Retina (tissue), 1 donor: ENCODE results near the gene NDFIP1.

Source experiments
- DNase-seq: peaks from one replicate; pipeline ENCODE4 v3.0.0-alpha.2; 2016

Gene NDFIP1

DNA sequence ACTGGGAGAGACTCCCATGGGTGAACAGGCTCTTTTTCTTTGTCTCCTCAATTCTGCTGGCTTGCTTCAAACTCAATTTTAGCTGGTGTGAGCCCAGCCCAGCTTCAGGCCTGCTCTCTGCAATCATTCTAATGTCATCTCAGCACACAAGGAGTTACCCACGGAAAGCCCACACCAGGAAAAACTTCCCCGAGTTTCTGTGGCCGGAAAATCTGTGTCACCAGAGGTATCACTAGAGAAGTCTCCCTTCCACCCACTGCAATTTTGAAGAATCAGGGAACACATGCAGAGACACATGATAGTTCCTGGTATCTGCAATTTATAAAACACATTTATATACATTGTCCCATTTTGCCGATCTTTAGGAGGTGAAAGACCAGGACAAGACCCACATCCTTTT, 13.5 kb upstream of the NDFIP1 start:
- no peak for DNase-seq

DNA sequence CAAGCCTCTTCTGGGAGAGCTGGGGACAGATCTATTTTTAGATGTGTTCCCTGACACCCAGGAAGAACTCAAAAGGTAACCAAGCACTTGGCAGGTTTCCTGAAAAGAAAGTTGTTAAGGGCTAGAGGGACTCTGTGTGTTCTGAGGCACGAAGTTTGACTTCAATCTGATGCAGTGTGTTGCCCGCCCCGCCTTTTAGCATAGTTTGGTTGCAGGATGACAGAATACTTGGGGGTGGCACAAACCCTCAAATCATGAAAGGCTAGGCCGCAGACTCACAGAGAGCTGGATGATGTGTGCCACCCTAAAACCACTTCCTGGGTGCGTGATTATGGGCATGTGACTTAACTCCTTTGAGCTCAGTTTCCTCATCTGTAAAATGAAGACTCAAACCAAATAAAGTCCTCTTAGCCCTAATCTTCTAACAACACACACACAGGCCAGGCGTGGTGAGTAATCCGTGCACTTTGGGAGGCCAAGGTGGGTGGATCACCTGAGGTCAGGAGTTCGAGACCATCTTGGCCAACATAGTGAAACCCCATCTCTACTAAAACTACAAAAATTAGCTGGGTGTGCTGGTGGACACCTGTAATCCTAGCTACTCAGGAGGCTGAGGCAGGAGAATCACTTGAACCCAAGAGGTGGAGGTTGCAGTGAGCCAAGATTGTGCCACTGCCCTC, 12.8 kb upstream of the NDFIP1 start:
- no peak for DNase-seq

DNA sequence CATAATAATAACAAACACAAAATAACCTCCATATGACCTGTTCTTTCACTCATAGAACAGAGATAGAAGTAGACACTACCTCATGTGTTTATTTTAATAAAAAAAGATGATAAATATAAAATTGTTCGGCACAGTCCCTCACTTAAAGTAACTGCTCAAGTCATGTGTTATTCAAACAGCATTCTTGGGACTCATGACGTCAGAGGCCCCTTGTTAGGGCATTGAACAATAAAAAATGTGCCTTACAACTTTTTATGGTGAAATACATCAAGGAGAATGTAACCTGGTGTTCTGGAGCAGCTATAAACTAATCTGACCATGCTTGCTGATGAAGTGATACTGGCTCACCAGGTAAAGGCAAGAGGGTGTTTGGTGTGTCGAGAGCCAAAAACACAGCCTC, 12.2 kb upstream of the NDFIP1 start:
- no peak for DNase-seq

DNA sequence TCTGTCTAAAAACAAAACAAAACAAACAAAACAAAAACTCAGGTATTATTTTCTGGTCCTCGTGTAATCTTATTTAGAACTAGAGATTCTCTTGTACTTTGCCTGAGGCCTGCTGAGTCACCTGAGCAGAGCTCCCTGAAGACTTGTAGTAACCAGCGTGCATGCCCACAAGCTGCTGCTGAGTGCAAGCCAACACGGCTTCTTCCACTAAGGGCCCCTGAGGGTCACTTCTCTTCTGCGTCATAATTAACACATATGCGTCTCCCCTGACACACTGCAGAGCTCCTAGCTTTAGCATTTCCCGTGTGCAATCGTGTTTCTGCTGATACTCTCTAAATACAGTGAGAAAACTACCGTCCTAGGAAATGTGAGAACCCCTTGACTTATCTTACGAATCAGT, 10.9 kb upstream of the NDFIP1 start:
- no peak for DNase-seq

DNA sequence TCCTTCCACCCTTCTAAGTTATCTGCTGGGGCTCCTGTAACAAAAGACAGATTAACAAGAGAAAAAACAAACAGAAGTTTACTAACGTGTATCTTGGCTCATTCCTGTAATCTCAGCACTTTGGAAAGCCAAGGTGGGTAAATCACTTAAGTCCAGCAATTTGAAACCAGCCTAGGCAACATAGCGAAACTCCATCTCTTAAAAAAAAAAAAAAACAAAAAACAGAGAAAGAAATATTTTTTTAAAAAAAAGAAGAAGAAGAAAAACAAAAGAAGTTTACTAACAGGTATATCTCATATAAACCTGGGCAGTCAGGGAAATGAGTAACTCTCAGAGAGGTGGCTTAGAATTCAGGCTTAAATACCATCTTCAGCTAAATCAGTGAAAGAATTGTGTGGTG, 10.3 kb upstream of the NDFIP1 start:
- no peak for DNase-seq

DNA sequence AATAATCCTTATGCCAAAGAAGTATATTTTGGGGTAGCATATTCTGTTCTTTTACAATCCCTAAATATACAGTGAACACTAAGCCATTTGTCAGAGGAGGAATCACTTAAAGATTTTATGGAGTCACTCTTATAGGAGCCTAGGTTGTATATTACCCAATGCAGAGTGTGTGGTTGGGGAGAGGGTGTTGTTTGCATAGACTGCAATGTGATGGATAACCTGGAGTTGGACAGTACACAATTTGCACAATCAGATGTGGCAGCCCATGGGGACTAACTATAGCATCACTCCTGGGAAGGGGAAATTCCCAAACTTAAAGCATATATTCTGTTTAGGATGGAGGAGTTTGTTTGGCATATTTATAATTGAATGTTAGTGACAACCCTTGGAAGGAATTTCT, 9.6 kb upstream of the NDFIP1 start:
- no peak for DNase-seq

DNA sequence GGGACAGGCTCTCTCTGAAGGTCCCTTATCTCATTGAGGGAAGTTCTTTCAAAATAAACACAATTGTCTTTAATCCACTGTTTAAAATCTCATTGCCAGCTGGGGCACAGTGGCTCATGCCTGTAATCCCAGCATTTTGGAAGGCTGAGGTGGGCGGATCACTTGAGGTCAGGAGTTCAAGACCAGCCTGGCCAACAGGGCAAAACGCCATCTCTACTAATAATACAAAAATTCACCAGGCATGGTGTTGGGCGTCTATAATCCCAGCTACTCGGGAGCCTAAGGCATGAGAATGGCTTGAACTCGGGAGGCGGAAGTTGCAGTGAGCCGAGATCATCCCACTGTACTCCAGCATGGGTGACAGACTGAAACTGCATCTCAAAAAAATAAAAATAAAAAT, 8.3 kb upstream of the NDFIP1 start:
- DNase-seq, result no peak

DNA sequence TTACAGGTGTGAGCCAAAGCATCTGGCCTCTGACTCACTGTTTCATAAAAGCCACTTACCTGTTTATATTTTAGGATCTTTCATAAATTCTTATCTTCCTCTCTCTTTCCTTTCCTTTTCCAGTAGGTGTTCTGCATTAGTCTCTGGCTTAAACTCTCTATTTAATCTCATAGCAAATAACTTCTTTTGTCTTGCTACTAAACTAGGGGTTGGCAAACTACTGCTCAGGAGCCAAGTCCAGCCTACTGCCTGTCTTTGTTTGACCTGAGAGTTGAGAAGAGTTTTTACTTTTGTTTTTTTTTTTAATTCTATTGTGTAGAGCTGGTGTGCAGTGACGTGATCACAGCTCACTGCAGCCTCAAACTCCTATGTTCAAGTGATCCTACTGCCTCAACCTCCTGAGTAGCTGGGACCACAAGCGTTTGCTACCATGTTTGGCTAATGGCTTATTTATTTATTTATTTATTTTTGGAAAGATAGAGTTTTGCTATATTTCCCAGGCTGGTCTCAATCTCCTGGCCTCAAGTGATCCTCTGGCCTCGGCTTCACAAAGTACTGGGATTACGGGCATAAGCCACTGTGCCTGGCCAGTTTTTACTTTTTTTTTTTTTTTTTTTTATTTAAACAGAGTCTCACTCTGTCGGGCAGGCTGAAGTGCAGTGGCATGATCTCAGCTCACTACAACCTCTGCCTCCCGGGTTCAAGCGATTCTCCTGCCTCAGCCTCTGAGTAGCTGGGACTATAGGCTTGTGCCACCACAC, 5.4 kb upstream of the NDFIP1 start:
- no peak for DNase-seq

DNA sequence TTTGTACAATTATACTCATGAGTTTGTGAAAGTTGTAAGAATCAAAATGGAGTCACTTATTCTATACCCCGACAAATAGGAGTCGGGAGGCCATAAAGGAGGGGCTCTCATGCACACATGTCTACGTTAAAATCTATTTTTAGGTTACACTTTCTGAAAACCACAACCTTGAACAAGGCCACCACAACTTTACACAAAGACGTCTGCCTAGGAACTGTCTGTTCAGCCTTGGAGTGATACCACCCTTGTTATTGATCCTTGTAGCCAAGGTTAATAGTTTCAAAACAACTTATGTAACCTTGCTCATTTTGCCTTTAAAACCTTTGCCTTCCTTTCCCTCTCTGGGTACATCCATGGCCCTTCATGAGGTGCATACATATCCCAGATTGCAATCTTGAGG, 4.1 kb upstream of the NDFIP1 start:
- DNase-seq, result no peak

DNA sequence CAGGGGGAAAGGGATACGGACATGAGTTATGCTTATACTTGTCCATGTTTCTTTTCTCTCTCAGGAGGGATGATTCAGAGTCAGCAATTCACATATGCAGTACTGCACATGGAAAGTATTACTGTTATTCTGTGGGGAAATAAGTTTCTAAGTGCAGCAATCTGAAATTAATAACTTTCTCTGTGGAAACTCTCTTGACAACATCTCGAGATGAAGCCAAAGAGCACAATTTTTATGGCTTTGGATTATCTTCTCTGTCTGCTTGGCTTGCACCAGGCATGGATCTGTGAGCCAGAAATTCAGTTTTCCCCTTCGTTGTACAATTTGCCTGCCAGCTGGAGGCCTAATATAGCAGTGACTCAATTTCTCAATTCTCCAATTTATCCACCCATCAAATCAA, 2.5 kb upstream of the NDFIP1 start:
- DNase-seq, result no peak

DNA sequence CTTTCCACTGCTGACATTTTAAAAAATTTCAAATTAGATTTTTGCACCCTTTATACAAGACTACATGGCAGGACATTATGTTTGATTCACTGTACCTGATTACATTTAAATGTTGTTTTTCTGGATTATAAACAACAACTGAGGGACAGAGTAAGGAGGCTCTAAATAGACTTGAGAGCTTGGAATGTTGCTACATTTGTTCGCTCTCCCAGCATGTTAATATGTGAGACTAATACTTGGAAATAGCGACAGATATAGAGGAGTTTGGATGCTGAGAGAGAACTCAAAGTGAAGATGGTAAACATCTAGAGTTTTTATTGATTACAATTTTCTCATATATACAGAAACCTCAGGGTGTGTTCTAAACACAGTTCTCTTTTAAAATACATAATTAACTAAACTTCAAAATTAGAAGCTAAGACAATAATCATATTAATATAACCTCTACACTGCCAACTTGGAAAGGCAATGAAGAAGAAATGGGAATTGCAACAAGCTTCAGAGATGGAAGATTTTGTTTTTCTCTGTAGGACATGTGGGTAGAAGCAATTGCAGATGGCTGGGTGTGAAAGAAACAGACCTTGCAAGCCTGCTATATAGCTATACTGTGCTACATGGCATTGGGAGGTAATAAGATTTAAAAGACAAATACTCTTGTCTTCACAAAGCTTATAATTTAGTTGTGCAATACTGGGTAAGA, 1.4 kb upstream of the NDFIP1 start:
- no peak for DNase-seq

DNA sequence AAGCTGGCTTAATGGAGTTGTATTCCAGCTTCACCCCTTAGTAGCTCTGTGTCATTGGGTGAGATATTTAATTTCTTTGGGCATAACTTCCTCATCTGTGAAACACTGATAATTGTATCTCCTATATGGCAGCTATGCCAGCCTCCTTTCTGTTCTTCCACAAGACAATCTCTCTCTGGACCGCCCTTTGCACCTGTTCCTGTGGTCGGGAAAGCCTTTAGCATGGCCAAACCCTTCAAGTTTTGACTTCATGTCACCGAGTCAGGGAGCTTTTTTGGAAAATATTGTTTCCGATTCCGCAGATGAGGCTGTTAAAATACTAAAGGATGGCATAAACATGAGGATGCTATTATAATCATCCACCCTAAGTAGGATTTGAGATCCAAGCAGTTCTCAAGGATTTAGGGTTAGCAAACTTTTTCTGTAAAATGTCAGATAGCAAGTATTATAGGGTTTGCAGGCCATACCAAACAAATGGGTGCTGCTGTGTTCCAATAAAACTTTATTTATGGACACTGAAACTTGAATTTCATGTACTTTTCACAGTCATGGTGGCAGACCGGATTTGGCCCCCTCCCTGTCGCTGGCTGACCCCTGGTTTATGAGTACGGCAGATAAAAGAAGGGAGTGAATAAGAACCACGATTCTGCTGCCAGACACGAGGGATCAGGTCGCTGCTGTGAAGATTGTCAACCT, 695 bp upstream of the NDFIP1 start:
- DNase-seq, result no peak

DNA sequence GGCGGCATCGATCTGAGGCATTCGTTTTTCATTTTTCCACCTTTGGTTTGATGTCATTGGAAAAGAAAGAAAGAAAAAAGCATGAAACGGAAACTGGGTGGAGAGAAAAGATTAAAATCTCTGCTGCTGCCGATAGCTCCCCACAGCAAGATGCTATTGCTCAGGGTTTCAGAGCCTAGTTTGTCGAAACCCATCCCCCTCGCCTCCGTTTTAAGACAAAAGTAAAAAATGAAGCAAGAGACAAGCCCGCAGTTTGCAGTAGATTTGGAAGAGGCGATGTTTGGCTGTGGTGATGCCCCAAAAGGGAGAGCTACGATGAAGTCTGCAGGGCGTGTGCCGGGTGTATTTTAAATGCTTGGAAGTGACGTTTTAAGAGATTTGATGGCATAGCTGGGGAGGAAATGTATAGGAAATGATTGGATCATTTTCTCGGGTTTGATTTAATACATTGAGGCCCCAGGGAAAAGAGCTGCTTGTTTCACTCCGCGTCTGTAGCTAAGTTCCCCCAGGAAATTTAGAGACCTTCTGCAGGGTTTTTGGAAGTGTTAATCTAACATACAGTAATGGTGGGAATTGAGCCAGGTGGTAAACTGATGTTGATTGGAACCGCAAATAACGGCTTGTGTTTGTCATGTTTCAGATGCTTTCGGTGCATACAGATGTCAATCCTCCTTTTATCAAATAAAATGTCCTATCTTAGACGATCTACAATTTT, 909 bp downstream of the NDFIP1 start:
- DNase-seq, result peak; percentile 69

DNA sequence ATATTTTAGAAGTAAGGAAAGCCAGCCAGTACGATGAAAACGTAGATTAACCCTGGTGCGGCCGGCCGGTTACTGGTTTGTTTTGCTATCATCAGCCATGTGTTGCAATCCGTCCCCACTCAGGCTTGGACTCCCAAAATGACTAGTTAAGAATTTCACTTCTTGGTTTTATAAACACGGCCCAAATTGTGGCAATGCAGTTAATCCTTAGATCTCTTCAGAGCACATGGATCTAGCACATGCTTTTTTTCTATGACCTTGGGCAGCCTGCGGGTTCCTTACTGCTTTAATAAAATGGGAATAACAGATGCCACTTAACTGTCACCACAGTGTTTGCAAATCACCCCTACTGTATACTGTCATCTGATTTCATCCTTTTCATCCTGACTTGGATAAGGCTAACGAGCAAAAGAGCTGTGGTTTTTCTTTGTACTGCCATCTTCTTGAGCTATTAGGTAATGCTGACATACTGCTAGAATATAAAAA, 1.5 kb downstream of the NDFIP1 start:
- DNase-seq, result peak; percentile 44

DNA sequence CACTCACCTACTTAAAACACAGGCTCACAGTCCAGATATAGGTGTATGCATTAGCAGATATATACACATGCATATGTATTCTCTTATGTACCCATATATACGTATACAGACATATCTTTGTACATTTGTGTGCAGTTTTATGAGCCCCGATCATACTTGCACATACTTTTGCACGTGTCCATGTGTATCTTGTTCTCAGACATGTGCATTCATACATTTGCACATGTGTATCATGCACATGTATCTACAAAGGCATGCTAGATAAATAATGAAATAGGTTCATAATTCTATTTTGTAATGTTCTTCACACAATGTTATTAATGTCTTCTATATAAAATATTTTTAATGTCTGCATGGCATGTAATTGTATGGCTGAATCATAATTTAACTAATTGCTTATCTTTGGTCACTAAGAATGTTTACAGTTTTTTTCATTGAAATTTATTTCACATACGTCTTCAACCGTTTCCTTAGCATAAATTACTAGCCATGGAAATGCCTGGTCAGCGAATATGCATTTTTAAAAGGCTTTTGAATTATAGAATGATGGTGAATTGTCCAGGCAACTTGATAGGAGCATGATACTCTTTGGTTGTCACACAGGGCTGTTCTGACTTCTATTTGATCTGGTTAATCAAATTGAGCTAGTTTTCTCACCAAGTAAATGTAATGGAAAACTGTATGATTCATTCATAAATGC, 2.6 kb downstream of the NDFIP1 start:
- DNase-seq, result no peak

DNA sequence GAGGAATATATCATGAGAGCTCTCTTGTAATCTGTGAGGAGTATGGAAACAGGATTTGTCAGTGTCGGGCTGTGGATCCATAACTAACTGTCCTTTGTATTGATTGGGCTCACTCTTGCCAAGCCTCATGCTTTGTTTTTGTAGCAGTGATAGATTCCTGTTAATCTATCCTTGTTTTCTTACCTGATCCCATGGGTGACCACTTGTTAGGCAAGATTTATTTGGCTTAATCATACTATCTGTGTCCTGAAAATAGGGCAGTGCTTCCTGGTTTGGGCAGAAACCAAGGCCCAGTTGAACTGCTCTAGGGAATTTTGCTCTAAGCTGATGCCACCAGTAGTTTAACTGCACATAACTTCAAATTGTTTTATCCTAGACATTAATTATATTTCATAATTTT, 6.1 kb downstream of the NDFIP1 start:
- DNase-seq, result no peak

DNA sequence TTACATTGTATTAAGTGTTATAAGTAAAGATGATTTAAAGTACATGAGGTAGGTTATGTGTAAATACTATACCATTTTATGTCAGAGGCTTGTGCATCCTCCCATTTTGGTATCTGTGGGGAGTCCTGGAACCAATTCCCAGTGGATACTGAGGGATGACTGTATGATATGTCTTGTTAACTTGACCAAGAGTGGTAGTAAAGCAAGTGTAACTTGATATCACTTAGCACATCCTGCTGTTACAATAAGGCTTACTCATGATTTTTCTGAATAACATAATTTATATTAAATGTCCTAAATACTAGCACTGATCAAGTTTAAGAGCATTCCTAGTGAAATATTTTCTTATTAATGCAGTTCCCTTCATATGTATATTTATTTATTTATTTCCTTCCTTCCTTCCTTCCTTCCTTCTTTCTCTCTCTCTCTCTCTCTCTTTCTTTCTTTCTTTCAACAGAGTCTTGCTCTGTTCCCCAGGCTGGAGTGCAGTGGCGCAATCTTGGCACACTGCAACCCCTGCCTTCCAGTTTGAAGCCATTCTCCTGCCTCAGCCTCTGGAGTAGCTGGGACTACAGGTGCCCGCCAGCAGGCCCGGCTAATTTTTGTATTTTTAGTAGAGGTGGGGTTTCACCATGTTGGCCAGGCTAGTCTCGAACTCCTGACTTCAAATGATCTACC, 7.5 kb downstream of the NDFIP1 start:
- DNase-seq, result no peak

DNA sequence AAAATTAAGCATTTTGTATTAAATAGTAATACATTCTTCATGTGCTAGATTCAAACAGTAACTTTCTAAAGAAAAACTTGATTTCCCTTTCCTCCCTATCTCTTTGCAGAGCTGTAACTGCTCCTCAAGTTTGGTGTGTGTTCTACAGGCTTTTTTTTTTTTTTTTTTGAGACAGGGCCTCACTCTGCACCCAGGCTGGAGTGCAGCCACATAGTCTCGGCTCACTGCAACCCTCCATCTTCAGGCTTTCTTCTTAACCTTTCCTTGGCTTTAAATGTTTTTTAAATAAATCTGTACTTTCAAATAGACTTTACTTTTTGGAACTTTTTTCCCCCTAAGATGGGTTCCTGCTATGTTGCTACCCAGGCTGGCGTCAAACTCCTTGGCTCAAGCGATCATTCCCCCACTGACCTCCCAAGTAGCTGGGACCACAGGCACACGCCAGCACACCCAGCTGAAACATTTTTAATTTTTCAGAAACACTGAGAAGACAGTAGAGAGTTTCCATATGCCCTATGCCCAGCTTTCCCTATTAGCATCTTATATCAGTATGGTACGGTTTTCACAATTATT, 9.1 kb downstream of the NDFIP1 start:
- no peak for DNase-seq

DNA sequence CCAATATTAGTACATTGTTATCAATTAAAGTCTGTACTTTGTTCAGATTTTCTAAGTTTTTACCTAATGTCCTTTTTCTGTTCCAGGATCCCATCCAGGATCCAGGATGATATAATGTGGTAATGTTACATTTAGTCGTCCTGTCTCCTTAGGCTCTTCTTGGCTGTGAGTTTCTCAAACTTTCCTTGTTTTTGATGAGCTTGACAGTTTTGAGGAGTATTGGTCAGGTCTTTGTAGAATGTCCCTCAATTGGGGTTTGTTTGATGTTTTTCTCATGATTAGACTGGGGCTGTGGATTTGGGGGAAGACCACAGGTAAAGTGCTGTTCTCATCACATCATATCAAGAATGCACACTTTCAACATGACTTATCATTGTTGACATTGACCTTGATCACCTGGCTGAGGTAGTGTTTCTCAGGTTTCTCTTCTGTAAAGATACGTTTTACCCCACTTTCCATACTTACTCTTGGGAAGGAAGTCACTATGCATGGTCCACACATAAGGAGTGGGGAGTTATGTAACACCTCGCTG, 9.6 kb downstream of the NDFIP1 start:
- no peak for DNase-seq

DNA sequence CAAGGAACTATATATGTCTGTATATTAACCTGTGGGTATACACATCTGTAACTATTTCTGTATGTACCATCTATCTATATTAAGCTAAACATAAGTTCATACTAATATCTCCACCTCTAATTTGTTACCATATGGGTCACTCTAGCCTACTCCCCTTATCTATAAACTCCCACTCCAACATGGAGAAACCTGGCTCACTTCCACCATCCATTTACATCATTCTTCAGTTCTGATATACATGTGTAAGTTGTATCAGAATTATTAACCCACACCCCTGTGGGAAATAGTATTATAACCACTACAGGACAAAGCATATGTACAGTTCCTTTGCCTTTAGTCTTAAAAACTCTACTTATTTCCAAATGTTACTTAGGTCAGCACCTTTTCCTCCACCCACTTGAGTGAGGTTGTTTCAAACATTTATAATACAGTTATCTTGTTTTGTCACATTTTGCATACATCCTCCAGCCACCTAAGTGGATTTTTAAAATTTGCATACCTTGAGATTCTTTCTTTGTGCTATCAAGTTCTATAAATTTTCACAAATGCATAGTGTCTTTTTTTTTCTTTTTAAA, 10.6 kb downstream of the NDFIP1 start:
- DNase-seq, result no peak
